Measurements from ENCODE around the gene TENM4. TPM values are rescaled to one million over a fixed set of nuclear protein-coding genes. Genes with fewer than 3 reads are reported as not detected.

TENM4 gene
- total RNA-seq, 2 donors from 2014 or later = 68.2 to 130 TPM

GRCh38 chr11:78722786-78723185 is 718.0 kb downstream of the TENM4 start:
- Mint-ChIP-seq H3K9me3 (no peaks in the 10 kb centered on the region), H3K27ac (no peak overlapping the region), H3K27me3 (ENCODE audit: insufficient read depth) (no peaks in the 10 kb centered on the region), H3K36me3 (ENCODE audit: low read depth) (peaks cover 30% of the 10 kb centered on the region), H3K4me3 (no peak overlapping the region), H3K4me1 (no peaks in the 10 kb centered on the region)
- TF ChIP-seq, protein P1, sequence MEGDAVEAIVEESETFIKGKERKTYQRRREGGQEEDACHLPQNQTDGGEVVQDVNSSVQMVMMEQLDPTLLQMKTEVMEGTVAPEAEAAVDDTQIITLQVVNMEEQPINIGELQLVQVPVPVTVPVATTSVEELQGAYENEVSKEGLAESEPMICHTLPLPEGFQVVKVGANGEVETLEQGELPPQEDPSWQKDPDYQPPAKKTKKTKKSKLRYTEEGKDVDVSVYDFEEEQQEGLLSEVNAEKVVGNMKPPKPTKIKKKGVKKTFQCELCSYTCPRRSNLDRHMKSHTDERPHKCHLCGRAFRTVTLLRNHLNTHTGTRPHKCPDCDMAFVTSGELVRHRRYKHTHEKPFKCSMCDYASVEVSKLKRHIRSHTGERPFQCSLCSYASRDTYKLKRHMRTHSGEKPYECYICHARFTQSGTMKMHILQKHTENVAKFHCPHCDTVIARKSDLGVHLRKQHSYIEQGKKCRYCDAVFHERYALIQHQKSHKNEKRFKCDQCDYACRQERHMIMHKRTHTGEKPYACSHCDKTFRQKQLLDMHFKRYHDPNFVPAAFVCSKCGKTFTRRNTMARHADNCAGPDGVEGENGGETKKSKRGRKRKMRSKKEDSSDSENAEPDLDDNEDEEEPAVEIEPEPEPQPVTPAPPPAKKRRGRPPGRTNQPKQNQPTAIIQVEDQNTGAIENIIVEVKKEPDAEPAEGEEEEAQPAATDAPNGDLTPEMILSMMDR (conservative IDR thresholded peaks at IDR 0.05) = no peak
- H3K4me1 ChIP-seq (ENCODE audit: control insufficient read depth, insufficient read depth, low read length) = no peaks in the 10 kb centered on the region
- H3K27me3 ChIP-seq (ENCODE audit: control insufficient read depth, insufficient read depth, low read length, poor library complexity, severe bottlenecking) = no peaks in the 10 kb centered on the region
- DNase-seq = no peak
- peaks cover 21% of the 10 kb centered on the region for H3K36me3 ChIP-seq (ENCODE audit: control insufficient read depth, insufficient read depth, low read length)
- 91 to 96% methylated on average over 5 of the region's 5 CpGs for WGBS, 2 experiments (ENCODE audit: insufficient coverage in 1 of 2, insufficient read length in 1 of 2)
- no peaks in the 10 kb centered on the region for H3K9me3 ChIP-seq (ENCODE audit: control insufficient read depth, low read length)
- no peak overlapping the region for H3K4me3 ChIP-seq (ENCODE audit: low read length)
- H3K27ac ChIP-seq (ENCODE audit: low read depth, low read length) = no peak overlapping the region
- no peak overlapping the region for H3K9ac ChIP-seq (ENCODE audit: extremely low read depth, low read length, poor library complexity, severe bottlenecking)

- Mint-ChIP-seq H3K4me3 (no peak overlapping the region), H3K27me3 (ENCODE audit: insufficient read depth) (no peaks in the 10 kb centered on the region), H3K4me1 (no peaks in the 10 kb centered on the region), H3K36me3 (ENCODE audit: low read depth) (peaks cover 15% of the 10 kb centered on the region), H3K9me3 (no peaks in the 10 kb centered on the region), H3K27ac (no peak overlapping the region)
- Histone ChIP-seq H3K36me3 (ENCODE audit: control insufficient read depth, insufficient read depth, low read length) (peaks cover 3% of the 10 kb centered on the region), H3K27me3 (ENCODE audit: control insufficient read depth, insufficient read depth, low read length, poor library complexity, severe bottlenecking) (no peaks in the 10 kb centered on the region), H3K4me3 (ENCODE audit: low read length) (no peak overlapping the region), H3K9me3 (ENCODE audit: control insufficient read depth, low read length) (no peaks in the 10 kb centered on the region), H3K9ac (ENCODE audit: extremely low read depth, low read length, poor library complexity, severe bottlenecking) (no peak overlapping the region), H3K27ac (ENCODE audit: low read depth, low read length) (no peak overlapping the region), H3K4me1 (ENCODE audit: control insufficient read depth, insufficient read depth, low read length) (no peaks in the 10 kb centered on the region)
- no peak for DNase-seq
- TF ChIP-seq, protein P1 (conservative IDR thresholded peaks at IDR 0.05) = no peak
Observed at GRCh38 chr11:78720281-78720989, 720.4 kb downstream of the TENM4 start.

- H3K4me1 Mint-ChIP-seq = no peaks in the 10 kb centered on the region
- no peaks in the 10 kb centered on the region for H3K27me3 ChIP-seq (ENCODE audit: control insufficient read depth, insufficient read depth, low read length, poor library complexity, severe bottlenecking)
- H3K27ac Mint-ChIP-seq = no peak overlapping the region
- no peak overlapping the region for H3K4me3 ChIP-seq (ENCODE audit: low read length)
- no peaks in the 10 kb centered on the region for H3K4me1 ChIP-seq (ENCODE audit: control insufficient read depth, insufficient read depth, low read length)
- H3K27ac ChIP-seq (ENCODE audit: low read depth, low read length) = no peak overlapping the region
- no peaks in the 10 kb centered on the region for H3K27me3 Mint-ChIP-seq (ENCODE audit: insufficient read depth)
- no peak for DNase-seq
- no peak overlapping the region for H3K9ac ChIP-seq (ENCODE audit: extremely low read depth, low read length, poor library complexity, severe bottlenecking)
- H3K36me3 ChIP-seq (ENCODE audit: control insufficient read depth, insufficient read depth, low read length) = no peaks in the 10 kb centered on the region
- peaks cover 7% of the 10 kb centered on the region for H3K36me3 Mint-ChIP-seq (ENCODE audit: low read depth)
- TF ChIP-seq, protein P1 (conservative IDR thresholded peaks at IDR 0.05) = no peak
- H3K9me3 ChIP-seq (ENCODE audit: control insufficient read depth, low read length) = no peaks in the 10 kb centered on the region
- H3K4me3 Mint-ChIP-seq = no peak overlapping the region
- H3K9me3 Mint-ChIP-seq = no peaks in the 10 kb centered on the region
Observed at GRCh38 chr11:78717041-78717440, 723.8 kb downstream of the TENM4 start.

All from endodermal cell (in vitro differentiated cells).